ENCODE measurements around the gene KCNK17.
"Not testable (repeated sequence)": the region's sequence is repeated elsewhere in the genome, so short reads cannot be mapped to it uniquely, and the experiment has no call there.

KCNK17 gene

DNA sequence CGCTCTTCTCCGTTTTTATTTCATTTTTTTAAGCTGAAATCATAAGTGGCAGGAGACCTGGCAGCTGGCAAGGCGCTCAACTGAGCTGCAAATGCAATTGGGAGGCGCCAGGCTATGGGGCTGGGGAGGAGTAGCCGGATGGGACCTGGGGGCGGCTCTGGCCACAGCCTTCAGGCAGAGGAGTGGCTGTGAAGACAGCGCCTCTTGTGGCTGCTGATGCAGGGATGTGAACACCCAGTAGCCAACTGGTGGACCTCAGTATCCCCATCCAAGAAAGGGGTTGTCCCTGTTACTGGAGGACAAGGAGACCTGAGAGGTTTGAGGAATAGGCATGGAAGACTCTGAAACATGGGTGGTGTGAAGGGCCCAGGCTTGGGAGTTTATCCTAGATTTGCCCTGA lies 12.6 kb downstream of the KCNK17 start:
- no peak for DNase-seq

DNA sequence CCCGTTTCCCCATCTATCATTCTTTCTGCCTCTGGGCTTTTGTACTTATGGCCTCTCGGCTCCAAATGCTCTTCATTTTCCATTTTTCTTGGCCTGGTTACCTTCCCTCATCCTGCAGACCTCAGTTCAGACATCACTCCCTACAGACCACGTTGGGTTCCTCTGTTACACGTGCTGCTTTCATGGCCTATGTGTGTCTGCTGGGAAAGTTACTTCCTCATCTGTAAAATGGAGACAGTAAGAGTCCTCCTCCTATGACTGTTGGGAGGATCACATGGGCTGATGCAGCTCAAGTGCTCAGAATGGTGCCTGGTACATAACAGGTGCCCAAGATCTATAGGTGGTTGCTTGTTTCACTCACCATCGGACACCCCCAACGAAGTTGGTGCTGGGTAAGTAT lies 13.5 kb downstream of the KCNK17 start:
- DNase-seq = no peak

DNA sequence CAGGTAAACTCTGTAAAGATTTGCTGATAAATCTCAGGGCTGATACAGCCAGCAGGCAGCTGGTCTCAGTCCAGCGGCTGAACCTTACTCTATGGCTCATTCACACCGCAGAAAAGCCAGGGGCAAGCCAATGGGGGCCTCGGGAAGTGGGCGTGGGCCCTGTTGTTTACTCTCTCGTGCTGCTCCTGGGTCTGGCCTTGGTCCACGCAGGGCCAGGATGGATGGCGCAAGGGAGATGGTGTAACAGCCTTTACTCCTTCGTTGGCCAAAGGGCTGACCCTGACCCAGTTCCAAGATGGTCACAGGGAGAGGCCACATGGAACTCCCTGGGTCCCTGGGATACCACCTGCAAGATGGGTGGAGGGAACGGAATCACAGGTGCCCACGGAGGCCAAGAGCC lies 16.2 kb downstream of the KCNK17 start:
- no peak for DNase-seq

DNA sequence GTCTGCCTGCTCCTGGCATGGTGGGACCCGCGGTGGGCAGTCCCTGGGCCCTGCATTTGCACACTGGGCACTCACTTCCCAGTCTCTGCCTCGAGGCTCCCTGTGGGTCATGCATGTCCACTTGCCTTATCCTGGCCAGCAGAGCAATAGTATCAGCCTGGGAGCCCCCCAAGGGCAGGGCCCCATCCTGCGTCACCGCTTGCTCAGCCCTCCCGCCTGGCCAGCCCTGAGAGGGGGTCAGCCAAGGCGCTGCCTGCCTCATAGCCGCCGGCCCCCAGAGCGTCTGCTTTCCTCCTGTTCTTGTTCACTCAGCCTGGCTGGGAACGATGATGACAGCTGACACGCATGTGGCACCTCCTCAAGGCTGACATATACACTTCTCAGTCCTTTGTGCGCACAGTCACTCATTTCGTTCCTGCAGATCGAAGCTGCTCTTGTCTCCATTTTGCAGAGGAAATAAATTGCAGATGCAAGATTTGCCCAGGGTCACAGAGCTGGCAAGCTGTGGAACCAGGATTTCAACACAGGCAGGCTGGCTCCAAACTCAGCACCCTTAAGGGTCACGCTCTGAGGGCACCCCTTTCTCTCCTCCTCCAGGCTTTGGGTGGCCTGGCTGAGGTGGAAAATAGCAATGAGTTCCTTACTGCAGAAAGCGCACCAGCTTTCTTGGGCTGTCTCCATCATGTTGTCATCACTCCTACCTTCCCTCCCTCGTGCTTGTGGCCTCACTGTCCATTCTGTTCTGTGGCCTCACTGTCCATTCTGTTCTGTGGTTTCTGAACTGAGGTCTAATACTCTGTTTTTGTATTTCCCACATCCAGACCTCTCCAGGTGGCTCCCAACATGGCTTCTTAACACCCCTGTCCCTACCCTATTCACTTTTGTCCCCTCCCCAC lies 17.2 kb downstream of the KCNK17 start:
- DNase-seq = no peak

DNA sequence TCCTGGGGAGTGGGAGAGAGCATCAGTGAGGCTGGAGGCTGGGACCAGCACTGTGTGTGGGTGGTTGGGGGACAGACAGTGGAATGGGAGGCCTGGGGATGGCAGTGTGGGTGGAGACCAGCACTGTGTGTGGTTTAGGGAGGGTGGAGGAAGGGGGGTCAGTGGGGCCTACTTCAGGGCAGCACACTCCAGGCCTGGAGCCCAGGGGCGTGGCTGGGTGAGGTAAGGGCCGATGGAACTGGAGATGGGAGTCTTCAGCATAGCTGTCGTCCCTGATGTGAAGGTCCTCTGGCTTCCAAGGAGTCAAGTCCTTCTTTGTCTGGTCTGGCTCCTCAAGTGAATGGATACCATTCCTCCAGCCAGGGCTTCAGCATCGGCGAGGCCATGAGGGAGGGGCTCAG lies 18.6 kb downstream of the KCNK17 start:
- no peak for DNase-seq

DNA sequence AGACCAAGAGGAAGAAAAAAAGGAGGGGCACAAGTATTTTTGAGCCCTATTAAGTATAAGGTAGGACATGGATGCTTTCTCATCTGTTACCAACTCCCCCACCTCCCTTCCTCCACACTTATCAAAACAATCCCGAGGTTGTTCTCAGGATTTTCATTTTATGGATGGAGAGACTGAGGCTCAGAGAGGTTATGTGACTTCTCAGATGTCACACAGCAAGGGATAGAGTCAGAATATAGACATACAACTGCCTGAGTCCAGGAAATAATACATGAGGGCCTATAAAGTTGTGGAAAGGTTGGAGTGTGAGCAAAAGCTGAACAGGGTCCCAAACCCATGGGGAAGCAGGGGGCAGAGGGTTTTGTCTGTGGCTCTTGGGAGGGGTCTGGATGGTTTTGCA lies 19.3 kb downstream of the KCNK17 start:
- DNase-seq = no peak

DNA sequence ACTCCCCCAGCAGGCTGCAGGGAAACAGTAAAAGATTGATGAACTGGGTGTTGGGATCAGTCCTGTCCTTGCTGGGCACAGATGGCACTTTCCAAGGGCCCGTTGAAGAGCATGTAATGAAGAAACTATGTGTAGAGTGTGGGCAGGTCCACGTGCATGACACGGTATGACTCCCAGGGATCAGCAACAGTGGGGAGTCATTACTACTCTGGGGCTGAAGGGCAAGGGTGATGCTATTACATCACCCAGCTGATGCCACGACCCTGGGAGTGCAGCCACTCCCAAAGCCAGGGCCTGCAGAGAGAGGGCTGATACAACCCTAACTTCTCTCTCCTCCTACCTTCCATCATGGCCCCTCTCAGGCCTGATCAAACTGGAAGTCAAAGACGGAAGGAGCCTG lies 20.1 kb downstream of the KCNK17 start:
- no peak for DNase-seq

DNA sequence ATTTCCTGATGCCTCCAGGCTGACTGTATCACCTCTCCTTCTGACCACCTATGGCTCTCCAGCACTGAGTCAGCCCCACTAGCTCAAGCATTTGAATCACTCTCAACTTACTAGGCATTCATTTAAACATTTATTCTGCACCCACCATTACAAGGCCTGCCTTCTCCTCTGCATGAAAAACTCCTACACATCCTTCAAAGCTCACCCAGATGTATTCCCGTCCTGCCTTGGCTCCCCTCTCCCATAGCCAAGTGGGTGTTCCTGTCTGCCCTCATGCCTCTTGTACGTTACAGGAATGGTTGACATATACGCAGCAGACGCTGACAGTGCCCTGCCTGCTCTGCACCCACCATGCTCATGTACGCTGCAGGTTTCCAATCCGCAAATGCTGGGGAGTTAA lies 21.6 kb downstream of the KCNK17 start:
- DNase-seq = no peak

DNA sequence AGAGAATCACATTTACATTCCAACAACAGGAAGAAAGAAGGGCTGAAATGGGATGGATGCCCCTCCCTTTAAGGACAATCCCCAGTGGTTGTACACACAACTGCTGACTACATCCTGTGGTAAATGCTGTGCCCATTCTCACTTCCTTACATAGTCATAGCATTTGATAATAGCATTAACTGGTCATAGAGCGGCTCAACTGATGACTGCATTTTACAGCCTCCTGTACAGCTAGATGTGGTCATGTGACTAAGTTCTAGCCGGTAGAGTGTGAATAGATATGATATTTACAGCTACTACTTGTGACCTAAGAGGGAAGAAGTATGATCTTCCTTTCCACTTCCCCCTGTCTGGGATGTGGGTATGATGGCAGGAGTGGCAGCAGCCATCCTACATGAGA lies 24.7 kb downstream of the KCNK17 start:
- DNase-seq = no peak

DNA sequence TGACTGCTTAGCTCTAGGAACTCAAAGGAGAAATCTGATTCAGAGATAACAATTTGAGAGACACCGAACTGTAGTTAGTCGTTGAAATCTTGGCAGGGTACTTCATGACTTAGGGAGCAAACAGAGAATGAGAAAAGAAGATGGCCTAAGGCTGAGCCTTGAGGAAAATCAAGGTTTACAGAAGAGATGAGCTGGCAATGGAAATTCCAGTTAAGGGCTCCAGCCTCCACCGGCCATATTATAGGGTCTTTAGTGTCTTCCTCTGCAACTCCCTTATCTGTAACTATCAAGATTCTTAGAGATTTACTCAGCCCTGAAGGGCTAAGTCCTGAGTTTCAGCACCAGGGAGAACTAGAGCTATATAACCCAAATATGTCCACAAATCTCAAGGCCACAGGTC lies 26.6 kb downstream of the KCNK17 start:
- no peak for DNase-seq

DNA sequence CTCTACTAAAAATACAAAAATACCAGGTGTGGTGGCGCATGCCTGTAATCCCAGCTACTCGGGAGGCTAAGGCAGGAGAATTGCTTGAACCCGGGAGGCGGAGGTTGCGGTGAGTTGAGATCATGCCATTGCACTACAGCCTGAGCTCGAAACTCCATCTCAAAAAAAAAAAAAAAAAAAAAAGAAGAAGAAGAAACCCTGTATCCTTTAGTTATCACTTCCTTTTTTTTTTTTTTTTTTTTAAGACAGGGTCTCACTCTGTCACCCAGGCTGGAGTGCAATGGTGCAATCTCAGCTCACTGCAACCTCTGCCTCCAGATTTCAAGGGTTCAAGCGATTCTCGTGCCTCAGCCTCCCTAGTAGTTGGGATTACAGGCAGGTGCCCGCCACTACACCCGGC lies 27.6 kb downstream of the KCNK17 start:
- DNase-seq = not testable (repeated sequence)

DNA sequence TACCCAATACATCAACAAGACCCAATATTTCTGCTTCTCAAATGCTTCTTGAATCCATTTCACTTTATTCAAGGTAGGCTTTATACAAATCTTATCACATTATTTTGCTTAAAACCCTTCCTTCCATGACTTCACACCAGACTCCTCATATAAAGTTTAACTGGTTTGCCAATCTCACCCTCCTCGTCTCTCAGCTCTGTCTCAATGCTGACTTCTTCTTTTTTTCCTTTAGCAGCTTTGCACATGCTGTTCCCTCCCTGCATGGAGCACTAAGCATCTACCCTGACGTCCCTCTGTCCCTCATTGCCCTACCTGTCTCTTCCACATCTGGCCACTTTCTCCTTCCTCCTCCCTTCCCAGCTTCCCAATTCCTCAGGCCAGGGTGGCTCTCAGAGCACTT lies 31.4 kb downstream of the KCNK17 start:
- DNase-seq = no peak

DNA sequence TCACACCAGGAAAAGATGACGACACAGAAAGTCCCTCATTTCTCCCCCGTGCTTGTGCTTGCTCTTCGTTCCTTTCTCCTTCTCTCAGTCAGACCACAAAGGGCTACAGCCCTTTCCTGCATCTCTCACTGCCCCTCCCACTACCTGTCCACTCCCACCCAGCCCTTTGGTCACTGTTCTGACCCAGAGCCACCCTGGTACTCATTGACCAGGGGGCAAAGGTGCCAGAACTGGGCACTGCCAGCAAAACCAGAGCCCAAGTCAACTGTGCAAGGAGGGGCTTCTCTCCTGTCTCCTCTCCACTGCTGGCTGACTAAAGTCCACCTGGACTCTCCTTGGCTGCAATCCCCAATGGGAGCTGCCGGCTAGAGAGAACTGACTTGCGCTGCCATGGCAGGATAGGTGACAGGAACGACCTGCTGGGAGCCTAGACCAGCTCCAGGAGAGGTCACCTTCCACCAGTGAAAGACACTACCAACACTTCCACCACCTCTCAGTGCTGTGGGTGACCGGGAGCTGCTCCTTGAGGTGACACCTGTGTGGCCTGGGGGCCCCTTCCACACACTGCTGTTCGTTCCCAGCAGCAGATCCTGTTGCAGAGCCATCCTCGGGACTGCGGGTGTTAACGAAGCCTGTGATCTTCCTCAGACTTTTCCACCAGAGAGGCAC lies 32.8 kb downstream of the KCNK17 start:
- no peak for DNase-seq

DNA sequence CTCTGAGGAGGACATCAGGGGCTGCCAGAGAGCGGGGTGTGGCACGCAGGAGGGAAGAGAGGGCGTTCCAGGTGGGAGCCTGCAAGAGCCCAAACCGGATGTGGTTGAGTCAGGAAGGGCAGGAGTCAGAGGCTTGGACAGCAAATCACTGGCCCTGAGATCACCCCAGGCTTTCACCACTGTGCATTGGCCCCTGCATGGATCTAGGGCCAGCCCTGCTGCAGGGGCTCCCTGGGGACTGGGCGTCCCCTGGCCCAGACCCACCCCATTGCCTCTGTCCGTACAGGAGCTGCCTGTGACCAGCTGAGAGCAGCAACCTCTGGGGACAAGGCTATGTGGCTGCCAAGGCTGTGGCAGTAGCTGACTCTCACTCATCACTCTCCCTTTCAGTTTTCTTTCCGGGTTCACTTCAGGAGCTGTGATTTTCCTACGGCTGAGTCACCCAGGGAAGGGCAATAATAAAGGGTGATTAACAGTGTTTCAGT lies 33.9 kb downstream of the KCNK17 start:
- DNase-seq = no peak

DNA sequence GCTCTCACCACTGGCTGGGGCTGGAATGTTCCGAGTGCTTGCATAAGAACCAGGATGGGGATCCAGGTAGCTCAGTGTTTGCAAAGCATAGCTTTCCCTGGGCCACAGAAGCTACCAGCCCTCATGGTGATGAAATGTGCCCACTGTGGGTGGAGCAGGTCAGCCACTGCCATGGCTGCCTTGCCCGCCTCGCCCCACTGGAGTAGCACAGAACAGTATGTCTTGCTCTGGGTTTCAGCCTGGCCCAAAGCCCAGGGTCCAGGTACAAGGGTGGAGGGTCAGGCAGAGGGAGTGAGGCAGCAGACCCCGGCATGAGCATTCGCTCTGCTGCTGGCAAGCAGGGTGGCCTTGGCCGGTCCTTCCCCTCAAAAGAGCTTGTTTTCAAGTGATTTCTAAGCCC lies 34.7 kb downstream of the KCNK17 start:
- DNase-seq = no peak

DNA sequence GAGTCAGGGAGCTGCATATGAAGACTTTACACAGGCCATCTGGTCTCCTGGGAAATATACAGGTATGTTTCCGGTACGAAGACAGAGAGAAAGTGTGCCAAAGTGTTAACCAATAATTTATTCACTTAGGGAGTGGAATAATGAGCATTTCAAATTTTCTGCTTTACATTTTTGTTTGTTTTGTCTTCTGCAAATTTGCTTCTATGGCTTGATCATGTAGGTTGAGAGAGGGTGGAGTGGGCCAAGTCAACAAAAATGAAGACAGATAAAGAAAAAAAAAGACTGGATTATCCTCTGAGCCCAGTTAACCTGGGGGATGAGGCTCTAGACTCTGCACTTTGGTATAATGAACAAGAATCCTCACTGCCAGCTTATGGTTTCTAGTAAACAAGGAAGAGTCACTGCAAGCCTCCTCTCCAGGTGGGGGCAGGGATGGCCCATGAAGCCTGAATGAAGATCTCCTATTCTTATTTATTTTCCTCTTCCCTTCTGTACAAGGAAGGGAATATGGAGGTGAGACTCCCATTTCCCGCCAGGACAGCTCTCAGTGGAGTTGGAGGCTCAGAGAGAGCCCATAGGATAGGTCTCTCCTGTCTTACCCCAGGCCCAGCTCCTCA lies 37.7 kb downstream of the KCNK17 start:
- DNase-seq = no peak

DNA sequence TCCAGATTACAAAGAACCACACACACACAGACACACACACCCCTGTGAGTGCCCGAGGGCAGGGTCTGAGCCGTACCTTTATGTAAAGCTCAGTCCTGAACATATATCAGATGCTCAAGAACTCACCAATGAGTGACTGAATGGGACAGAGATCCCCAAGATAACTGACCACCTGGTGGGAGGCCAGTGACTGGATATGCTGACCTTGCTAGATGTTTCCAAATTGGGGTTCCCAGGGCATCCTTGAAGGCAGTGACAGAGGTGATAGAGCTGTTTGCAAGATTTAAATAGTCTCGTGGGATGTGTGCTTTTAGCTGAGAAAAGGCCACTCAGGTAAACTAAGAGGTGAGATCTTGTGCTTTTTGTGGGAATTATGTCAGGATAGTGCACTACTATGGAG lies 39.3 kb downstream of the KCNK17 start:
- no peak for DNase-seq

DNA sequence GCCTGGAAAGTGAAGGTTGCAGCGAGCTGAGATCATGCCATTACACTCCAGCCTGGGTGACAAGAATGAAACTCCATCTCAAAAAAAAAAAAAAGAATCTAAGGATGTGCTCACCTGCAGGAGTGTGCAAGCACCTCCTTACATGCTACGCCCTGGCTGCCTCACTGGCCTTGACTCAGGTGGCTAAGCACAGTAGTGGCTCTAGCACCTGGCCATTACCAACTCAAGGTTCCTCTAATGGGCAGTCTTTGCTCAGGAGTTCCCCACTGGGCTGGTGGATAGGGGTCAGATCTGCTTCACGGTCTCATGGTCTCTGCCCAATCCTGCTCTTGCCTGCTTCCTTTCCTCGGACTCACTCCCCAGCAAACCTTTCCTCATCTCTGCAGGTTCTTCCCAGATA lies 39.7 kb downstream of the KCNK17 start:
- DNase-seq = no peak

DNA sequence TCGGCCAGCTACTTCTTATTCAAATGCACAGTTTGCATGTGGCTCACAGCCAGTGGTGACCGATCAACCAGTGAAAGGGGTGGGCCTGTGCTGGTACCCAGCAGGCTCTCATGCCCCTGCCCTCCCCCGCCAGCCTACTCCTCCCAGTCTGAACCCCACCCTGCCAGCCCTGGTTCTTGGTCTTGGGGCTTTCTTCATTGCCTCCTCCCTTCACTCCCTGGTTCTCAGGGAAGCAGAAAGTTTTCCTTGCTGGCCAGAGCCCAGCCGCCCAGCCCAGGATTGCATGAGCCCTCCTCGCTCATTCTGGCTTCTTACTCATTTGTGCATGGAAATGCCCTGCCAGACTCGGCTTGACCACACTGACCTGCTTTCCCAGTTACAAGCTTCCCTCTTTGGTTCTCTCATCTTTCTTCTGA lies 40.8 kb downstream of the KCNK17 start:
- DNase-seq = no peak

DNA sequence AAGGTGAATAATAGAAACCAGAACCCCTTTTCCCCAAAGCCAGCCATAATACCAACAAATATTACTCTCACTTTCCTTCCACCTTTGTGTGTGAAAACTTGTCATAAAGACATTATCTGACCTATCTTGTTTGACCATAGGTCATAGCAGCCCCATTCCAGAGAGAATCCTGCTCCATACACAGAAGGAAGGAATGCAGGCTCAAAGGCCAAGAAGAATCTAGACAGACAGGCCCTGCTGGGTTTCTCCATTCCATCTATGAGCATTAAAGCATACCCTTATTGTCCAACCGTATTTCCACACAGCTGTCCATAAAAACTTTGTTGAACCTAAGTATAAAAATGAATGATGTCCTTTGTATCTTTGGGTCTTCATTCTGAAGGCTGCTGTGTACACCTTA lies 44.3 kb downstream of the KCNK17 start:
- DNase-seq = no peak

DNA sequence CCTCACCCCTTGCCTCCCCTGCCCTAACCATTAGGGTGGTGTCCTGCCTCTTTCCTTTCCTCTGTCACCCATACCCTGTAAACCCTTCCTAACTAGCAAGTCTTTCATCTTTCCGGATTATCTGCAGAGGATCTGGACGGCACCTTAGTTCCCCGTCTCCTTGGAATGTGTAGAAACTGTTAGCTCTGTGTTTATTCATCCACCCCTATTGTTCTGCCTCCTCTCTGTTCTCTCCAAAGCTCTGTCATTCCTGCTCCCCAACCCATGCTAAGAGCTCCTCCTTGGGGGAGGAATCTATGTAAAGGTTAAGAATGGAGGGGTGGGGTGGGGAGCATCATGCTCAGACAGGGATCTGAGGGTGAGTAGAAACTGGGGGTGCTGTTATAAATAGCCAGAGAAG lies 45.5 kb downstream of the KCNK17 start:
- no peak for DNase-seq

DNA sequence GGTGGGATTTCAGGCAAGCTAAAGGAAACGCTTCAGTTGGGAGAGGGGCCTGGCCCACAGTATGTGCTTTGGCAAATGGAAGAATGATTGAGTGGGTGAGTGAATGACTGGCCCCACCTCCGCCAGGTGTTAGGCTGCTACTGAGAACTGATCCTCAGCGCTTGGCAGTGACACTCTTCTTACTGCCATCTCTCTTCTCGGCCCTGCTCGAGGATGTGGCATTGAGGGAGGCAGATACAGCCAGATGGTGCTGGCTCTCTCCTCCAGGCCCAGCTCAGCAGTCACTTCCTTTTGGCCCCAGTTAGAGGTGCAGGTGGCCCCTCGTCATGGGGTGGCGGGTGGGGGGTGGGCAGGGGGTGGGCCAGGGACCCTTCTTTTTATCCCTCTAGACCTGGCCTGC lies 46.0 kb downstream of the KCNK17 start:
- no peak for DNase-seq

DNA sequence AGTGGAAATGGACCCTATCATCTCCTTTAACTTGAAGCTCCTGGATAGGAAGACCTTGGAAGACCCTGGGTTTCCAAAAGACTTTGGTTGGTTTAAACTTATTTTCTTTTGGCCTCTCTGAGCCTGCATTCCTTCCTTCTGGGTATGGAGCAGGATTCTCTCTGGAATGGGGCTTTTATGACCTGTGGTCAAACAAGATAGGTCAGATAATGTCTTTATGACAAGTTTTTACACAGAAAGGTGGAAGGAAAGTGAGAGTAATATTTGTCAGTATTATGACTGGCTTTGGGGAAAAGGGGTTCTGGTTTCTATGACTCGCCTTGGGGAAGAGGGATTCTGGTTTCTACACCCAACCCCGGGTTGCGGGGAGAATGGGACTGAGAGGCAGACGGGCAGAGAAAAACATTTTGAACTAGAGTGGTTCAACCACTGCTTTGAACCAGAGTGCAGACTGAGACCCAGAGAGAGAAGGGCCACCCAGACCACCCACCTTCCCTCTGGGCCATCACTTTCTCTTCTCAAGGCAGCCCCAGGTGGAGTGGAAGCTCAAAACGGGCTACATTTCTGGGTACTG lies 47.4 kb downstream of the KCNK17 start:
- DNase-seq = no peak

DNA sequence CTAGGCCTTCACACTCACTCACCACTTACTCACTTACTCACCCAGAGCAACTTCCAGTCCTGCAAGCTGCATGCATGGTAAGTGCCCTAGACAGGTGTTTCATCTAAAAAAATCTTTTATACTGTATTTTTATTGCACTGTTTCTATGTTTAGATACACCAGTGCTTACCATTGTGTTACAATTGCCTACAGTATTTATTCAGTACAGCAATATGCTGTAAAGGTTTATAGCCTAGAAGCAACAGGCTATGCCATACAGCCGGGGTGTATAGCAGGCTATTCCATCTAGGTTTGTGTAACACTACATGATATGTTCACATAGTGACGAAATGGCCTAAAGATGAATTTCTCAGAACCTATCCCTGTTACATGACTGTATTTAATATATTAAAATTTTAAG lies 47.8 kb downstream of the KCNK17 start:
- no peak for DNase-seq

All from T-helper 2 cell (primary cell).